Mesothelial cell of epicardium (in vitro differentiated cells): ENCODE results near the gene L3MBTL1. TPM values are rescaled to one million over a fixed set of nuclear protein-coding genes. Genes with fewer than 3 reads are reported as not detected.

Experiments used
- DNase-seq, 2 experiments: peaks; one replicate each; pipeline ENCODE4 v3.0.0; 2021; ENCODE audit warnings: low spot score in 2 of 2; ENCODE audit not compliant: unreplicated experiment in 2 of 2
- H3K27ac Mint-ChIP-seq: 2 replicates; pipeline ENCODE4 v1.8.0; 2021; ENCODE audit warnings: mixed read lengths
- H3K27me3 Mint-ChIP-seq: 2 replicates; pipeline ENCODE4 v1.8.0; 2021; ENCODE audit warnings: low read depth, mixed read lengths
- H3K36me3 Mint-ChIP-seq: 2 replicates; pipeline ENCODE4 v1.8.0; 2021; ENCODE audit warnings: mixed read lengths
- H3K4me1 Mint-ChIP-seq: 2 replicates; pipeline ENCODE4 v1.8.0; 2021; ENCODE audit warnings: mixed read lengths
- H3K4me3 Mint-ChIP-seq: 2 replicates; pipeline ENCODE4 v1.8.0; 2021; ENCODE audit warnings: mild to moderate bottlenecking, moderate library complexity, mixed read lengths
- H3K9me3 Mint-ChIP-seq: 2 replicates; pipeline ENCODE4 v1.8.0; 2021; ENCODE audit warnings: mixed read lengths
- CTCF ChIP-seq: fragments of 200-600 bp; sonication (generic); IDR thresholded peaks from one replicate; pipeline ENCODE4 v1.5.0; 2021; ENCODE audit warnings: antibody characterized with exemption; ENCODE audit not compliant: unreplicated experiment
- total RNA-seq: library from RNA; stranded (reverse); gene quantifications from 3 replicates; pipeline ENCODE4 v1.2.1, GENCODE V29; 2021

The L3MBTL1 gene
- total RNA-seq, 1 donor from 2014 or later, result 46.7 TPM

DNA sequence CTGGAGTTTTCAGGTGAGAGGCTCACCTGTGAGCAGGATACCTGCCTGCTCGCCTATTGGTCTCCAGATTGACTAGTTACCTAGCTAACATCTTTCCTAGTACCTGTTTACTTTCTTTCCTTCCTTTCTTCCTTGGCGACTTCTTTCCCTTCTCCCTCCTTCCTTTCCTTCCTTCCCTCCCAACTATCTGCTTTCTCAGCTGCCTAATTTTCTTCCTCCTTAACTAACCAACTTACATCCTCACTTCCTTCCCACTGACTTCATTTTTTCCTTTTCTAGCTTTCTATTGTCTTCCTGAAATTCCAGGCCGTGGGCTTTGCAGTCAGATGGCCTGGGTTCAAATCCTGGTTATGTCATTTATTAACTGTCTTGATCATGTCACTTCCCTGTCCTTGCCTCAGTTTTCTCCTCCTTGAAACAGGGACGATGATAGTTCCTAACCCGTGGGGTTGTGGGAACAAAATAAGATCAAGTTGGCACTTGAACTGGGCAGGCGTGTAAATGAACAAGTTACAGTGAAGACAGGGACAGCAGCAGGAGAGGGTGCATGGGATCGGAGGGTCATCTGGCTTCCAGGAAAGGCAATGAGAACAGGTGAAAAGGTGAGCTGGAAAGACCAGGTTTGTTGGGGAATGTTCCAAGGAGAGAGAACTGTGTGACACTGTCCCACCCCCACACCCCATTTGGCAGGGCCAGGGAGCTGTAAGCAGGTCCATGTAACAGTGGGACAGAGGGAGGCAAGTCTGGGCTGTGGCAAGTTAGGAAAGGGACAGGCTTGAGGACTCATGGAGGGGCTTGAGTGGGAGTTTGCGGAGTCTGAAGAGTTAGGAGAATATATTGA, 51.9 kb downstream of the L3MBTL1 start:
- Mint-ChIP-seq H3K27ac (no peak overlapping the region), H3K36me3 (no peaks in the 10 kb centered on the region), H3K27me3 (no peaks in the 10 kb centered on the region), H3K4me3 (no peak overlapping the region), H3K9me3 (no peaks in the 10 kb centered on the region), H3K4me1 (peaks cover 4% of the 10 kb centered on the region)
- TF ChIP-seq CTCF, result no peak
- DNase-seq, result no peak

DNA sequence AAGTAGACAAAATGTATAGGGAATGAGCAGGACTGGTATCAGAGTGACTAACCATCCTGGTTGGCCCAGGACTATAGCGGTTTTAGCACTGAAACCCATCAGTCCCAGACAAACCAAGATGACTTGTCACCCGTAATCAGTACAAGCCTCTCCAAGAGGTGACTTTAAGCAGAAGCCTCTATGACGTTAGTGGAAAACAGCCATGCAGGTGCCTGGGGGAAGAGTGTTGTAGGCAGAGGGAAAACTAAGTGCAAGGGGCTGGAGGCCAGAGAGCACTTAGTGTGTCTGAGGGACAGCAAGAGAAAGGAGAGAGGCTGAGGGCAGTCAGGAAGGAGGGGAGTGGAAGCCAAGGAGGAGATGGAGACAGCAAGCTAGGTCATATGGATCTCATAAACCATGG, 53.5 kb downstream of the L3MBTL1 start:
- H3K27me3 Mint-ChIP-seq, result no peaks in the 10 kb centered on the region
- no peak overlapping the region for H3K27ac Mint-ChIP-seq
- H3K4me1 Mint-ChIP-seq, result peaks cover 4% of the 10 kb centered on the region
- H3K4me3 Mint-ChIP-seq, result no peak overlapping the region
- no peak for DNase-seq
- TF ChIP-seq CTCF, result no peak
- no peaks in the 10 kb centered on the region for H3K36me3 Mint-ChIP-seq
- no peaks in the 10 kb centered on the region for H3K9me3 Mint-ChIP-seq

GRCh38 chr20:43563429-43563828, 55.9 kb downstream of the L3MBTL1 start:
- H3K36me3 Mint-ChIP-seq, result no peaks in the 10 kb centered on the region
- H3K4me1 Mint-ChIP-seq, result no peaks in the 10 kb centered on the region
- no peak overlapping the region for H3K4me3 Mint-ChIP-seq
- DNase-seq, result no peak
- H3K27ac Mint-ChIP-seq, result no peak overlapping the region
- no peak for TF ChIP-seq CTCF
- no peaks in the 10 kb centered on the region for H3K27me3 Mint-ChIP-seq
- no peaks in the 10 kb centered on the region for H3K9me3 Mint-ChIP-seq

GRCh38 chr20:43563991-43564390, 56.5 kb downstream of the L3MBTL1 start:
- H3K4me3 Mint-ChIP-seq, result no peak overlapping the region
- no peak overlapping the region for H3K27ac Mint-ChIP-seq
- DNase-seq, result no peak
- no peaks in the 10 kb centered on the region for H3K4me1 Mint-ChIP-seq
- H3K36me3 Mint-ChIP-seq, result no peaks in the 10 kb centered on the region
- H3K27me3 Mint-ChIP-seq, result no peaks in the 10 kb centered on the region
- no peak for TF ChIP-seq CTCF
- H3K9me3 Mint-ChIP-seq, result no peaks in the 10 kb centered on the region

DNA sequence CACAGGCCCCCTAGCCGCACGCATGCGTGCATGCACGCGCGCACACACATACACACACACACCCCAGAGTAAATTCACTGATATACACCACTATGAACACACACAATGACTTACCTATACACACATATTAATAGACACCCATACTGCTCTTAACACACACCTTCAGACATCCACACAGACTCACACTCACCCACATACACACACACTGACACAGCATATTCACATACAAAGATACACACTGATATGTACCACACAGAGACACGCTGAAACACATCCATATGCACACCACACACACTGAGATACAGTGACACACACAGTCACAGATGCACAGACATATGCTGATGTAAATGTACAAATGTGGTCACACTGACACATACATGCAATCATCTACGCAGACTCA, 57.0 kb downstream of the L3MBTL1 start:
- H3K36me3 Mint-ChIP-seq, result no peaks in the 10 kb centered on the region
- no peaks in the 10 kb centered on the region for H3K27me3 Mint-ChIP-seq
- H3K4me1 Mint-ChIP-seq, result no peaks in the 10 kb centered on the region
- TF ChIP-seq CTCF, result no peak
- no peak overlapping the region for H3K27ac Mint-ChIP-seq
- no peak for DNase-seq
- no peaks in the 10 kb centered on the region for H3K9me3 Mint-ChIP-seq
- H3K4me3 Mint-ChIP-seq, result no peak overlapping the region
